GM18520 (cell line): Measurements from ENCODE around the gene SLC25A22.

Source experiments
- ATAC-seq: cut with Tn5 transposase; IDR thresholded peaks from one replicate; pipeline ENCODE4 v1.9.1; 2021; ENCODE audit not compliant: unreplicated experiment

Gene SLC25A22

DNA sequence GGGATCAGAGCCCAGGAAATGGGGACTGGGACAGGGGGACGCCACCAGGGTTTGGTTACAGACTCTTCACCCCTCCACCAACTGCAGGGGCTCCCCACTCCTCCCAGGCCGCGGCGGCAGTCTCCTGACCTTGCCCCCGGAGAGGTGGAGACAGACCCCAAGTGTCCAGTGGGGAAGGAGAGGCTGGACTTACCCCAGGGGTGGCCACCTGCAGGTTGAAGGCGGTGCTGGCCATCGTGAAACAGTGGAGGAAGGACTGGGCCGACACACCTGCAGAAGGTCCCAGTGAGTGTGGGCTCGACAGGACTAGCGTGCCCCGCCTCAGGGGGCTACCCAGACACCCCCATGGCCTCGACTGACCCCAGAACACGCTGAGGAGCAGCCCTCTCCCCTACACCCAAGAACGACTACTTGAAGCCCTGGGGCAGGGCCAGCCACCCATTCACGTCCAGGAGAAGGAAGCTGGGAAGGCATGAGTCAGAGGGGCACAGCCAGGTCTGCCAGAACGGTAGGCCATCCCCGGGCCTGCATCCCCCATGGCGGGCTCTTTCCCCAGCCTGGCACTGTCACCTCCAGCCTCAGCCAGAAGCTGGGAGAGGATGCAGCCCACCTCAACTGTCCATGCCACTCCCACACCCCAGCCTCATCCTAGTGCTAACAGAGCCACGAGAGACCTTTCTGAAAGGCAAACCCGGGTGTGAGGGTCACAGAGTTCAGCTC is 23.0 kb downstream of the SLC25A22 start:
- no peak for ATAC-seq

DNA sequence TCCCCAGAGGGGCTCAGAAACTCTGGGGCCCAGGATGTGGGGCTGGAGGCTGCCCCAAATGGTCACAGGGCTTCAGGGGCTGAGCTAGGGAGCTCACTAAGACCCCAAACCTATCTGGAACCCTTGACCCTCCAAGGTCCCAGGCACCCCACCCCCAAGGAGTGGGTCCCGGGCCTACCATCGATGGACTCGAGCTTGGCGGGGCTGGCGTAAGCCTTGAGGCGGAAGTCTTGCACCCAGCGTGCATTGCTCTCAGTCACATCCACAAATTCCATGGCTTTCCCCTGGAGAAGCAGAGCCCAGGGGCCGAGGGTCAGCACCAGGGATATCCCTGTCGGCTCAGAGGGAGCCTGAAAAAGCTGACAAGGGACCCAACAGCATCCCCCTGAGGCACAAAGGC is 24.3 kb downstream of the SLC25A22 start:
- no peak for ATAC-seq

DNA sequence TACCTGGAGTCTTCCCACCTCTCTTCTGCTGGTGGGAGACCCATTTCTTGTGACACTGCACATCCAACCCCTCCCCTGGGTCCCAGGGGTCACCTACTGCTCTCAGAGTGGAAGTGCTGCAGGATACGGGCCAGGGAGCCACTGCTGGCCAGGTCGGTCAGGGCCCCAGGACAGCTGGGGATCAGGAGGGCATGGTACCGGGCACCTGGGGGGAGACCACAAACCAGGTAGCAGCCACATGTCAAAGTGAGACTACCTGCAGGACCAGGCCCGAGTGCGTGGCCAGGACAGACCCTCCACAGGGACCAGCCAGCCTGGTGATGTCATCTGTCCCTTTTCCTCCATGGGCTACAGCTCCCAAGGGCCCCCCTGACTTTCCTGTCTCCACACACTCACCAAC is 24.7 kb downstream of the SLC25A22 start:
- no peak for ATAC-seq

GRCh38 chr11:772429-773390 is 25.4 kb downstream of the SLC25A22 start:
- no peak for ATAC-seq

DNA sequence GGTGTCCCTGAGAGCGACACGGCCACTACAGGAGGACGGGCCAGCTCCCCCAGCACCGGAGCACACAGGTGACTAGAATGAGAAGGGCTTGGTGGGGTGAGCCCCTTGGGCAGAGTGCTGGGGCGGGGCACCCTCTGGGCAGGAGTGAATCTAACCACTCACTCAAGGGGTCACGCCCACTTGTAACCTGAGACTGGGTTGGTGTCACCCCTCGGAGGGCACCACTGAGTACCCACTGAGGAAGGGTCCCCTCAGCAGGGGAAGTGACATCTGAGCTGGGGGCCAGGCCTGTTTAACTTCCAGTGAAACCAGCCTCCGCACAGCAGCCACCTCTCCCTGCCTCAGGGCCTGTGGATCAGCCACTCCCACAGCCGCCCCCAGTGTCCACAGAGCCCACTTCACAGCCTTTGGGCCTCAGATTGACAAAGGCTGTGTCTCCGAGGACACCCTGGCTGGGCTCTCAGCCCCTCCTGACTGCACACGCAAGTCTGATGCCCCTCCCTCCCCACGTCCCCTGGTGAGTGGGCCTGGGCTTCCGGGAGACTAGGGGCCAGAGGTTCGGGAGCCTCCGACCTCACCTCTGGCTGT is 26.4 kb downstream of the SLC25A22 start:
- ATAC-seq, result no peak

- no peak for ATAC-seq
Observed at GRCh38 chr11:770642-771616, 27.2 kb downstream of the SLC25A22 start.

- ATAC-seq, result no peak
Observed at GRCh38 chr11:769887-770641, 28.0 kb downstream of the SLC25A22 start.

DNA sequence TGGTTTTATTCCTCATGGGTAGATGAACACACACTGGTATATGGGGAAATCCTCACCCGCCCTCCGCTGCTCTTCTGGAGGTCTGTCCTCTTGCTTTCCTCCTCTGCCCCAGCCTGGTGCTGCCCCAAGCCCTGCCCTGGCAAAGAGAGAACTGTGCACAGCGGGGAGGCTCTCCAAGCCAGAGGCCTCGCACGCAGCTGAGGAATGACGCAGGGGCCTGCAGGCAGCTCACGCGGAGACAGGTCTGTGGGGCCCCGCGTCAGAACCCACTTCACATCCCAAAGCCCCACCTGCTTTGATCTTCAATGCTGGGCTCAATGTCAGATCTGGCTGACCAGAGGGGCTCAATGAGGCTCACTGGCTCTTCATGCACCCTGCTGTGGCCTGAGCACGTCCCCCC is 30.8 kb downstream of the SLC25A22 start:
- no peak for ATAC-seq

GRCh38 chr11:766936-767210 is 31.2 kb downstream of the SLC25A22 start:
- ATAC-seq, result no peak

GRCh38 chr11:766106-766935 is 31.8 kb downstream of the SLC25A22 start:
- no peak for ATAC-seq

GRCh38 chr11:765802-766091 is 32.3 kb downstream of the SLC25A22 start:
- ATAC-seq, result no peak

DNA sequence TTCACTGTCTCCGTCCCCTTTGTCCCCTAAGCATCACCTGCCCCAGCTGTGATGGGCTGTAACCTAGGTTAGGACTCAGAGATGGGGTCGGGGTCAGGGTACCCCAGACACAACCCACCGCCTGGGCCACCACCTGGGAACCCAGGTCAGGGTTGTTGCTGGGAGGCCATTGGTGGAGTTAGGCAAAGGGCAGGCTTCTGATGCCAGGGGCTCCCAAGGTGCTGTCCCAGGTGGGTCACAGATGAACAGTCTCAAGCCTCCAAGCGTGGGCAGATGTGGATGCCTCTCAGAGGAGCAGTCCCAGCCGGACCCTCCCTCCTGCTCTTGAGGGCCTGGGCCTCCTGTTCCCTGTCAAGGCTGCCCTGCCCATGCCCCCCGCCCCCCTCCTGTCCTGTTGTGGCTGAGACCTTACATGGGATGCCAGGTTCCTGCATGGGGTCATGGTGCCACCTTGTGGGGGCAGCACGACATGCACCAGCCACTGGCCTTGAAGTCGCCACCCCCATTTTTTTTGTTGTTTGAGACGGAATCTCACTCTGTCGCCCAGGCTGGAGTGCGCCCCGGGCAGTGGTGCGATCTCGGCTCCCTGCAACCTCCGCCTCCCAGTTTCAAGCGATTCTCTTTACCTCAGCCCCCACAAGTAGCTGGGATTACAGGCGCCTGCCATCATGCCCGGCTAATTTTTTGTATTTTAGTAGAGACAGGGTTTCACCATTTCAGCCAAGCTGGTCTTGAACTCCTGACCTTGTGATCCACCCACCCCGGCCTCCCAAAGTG is 32.9 kb downstream of the SLC25A22 start:
- no peak for ATAC-seq

DNA sequence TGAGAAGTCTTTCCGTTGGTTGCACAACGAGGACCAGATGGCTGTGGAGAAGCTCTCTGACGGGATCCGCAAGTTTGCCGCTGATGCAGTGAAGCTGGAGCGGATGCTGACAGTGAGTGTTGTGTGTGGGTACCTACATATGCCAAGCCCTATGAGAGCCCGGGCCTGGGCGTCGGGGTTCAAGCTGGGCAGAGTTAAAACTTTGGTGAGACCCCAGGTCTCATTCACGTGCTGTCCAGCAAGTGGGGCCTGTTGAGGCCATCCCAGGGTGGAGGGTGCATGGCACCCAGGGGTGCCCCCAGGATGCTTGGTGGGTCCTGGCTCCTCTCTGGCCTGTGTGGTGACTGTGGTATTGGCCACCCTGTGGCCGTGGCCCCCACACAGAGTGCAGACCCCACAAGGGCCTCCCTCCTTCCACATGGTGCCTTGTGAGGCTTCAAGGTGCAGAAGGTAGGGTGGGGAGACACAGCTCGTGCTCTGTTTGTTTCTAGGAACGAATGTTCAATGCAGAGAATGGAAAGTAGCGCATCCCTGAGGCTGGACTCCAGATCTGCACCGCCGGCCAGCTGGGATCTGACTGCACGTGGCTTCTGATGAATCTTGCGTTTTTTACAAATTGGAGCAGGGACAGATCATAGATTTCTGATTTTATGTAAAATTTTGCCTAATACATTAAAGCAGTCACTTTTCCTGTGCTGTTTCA is 33.6 kb downstream of the SLC25A22 start:
- ATAC-seq, result no peak

DNA sequence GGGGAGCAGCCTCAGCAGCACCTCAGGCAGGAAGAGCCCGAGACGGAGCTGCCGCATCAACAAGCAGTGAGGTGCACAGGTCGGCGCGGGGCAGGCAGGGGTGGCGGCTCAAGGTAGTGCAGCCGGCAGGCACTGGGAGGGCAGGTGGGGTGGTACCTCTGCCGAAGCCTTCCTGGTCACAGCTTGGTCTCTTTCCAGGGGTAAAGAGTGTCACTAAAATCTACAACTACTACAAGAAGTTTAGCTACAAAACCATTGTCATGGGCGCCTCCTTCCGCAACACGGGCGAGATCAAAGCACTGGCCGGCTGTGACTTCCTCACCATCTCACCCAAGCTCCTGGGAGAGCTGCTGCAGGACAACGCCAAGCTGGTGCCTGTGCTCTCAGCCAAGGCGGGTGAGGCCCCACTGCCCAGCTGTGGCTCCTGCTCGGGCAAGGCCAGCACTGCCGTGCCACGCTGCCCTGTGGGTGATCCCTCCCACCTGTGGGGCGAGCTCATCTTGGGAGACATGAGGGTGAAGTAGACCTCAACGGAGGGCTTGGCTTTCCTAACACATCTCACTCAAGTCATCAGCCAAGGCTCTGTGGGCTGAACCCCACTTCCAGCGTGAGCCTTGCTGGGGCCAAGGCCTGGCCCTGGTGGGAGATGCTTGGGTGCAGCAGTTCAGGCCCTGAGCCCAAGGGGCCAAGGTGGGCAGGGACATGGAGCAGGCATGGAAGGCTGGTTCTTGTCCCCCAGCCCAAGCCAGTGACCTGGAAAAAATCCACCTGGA is 34.3 kb downstream of the SLC25A22 start:
- ATAC-seq, result no peak

- ATAC-seq, result no peak
Observed at GRCh38 chr11:763073-763463, 35.0 kb downstream of the SLC25A22 start.

DNA sequence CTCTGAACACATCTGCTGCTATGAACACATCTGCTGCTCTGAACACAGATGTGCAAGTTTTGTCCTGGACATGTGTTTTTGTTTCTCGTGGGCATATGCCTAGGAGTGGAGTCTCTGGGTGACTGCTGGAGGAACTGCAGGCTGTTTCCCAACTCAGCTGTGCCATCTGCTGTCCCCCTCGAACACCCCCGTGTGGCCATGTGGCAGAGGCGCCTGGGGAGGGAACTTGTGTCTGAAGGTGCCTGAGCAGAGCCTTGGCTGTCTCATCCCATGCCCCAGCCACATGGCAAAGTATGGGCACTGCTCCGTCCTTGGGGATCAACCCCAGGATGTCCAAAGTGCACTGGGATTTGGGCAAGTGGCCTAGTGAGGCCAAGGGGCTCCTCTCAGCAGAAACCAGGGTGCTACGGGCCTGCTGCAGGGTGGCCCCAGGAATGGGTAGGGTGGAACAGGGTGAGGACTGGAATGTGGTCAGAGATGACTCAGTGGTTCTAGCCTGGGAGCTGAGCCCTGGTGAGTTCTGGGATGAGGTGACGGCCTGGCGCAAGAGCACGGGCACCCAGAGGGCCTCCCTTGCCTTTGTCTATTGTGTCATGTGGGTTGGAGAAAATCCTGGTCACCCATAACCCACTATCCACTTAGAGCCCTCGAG is 35.5 kb downstream of the SLC25A22 start:
- no peak for ATAC-seq
